HepG2 (cell line): ENCODE measurements around the gene DRAP1. TPM values are rescaled to one million over a fixed set of nuclear protein-coding genes. Genes with fewer than 3 reads are reported as not detected.

Source experiments
- AFF4 ChIP-seq: sonication (generic); formaldehyde crosslinking; IDR thresholded peaks from 2 replicates; pipeline ENCODE4 v1.4.0; 2020; ENCODE audit warnings: missing genetic modification reagents
- ARID4A ChIP-seq: sonication (generic); formaldehyde crosslinking; IDR thresholded peaks from 2 replicates; pipeline ENCODE4 v1.5.0; 2020; ENCODE audit warnings: mild to moderate bottlenecking, missing genetic modification reagents, borderline replicate concordance
- HNF4A ChIP-seq: sonication (generic); formaldehyde crosslinking; IDR thresholded peaks from 2 replicates; pipeline ENCODE4 v1.4.0; 2020; ENCODE audit warnings: missing genetic modification reagents
- JARID2 ChIP-seq: sonication (generic); formaldehyde crosslinking; IDR thresholded peaks from 2 replicates; pipeline ENCODE4 v1.8.1; 2023; ENCODE audit warnings: missing genetic modification reagents, inconsistent platforms; ENCODE audit not compliant: insufficient replicate concordance
- KMT2A ChIP-seq: sonication (generic); formaldehyde crosslinking; IDR thresholded peaks from 2 replicates; pipeline ENCODE4 v1.4.0; 2020; ENCODE audit warnings: missing genetic modification reagents
- MIER3 ChIP-seq: IDR thresholded peaks from 2 replicates; pipeline ENCODE4 v1.6.1; 2016; ENCODE audit warnings: missing compliant biosample characterization, borderline replicate concordance
- MLLT10 ChIP-seq: sonication (generic); formaldehyde crosslinking; IDR thresholded peaks from 2 replicates; pipeline ENCODE4 v1.4.0; 2020; ENCODE audit warnings: missing genetic modification reagents
- RBM22 ChIP-seq: fragments of 200-400 bp; formaldehyde crosslinking; optimal IDR thresholded peaks from 2 replicates; pipeline ENCODE3; 2017; ENCODE audit warnings: mild to moderate bottlenecking, low read length, moderate library complexity
- SAP130 ChIP-seq: IDR thresholded peaks from 2 replicates; pipeline ENCODE4 v1.6.1; 2016; ENCODE audit warnings: low read depth
- SMAD3 ChIP-seq: sonication (generic); formaldehyde crosslinking; IDR thresholded peaks from 2 replicates; pipeline ENCODE4 v1.4.0; 2020; ENCODE audit warnings: missing genetic modification reagents
- SRF ChIP-seq: IDR thresholded peaks from 2 replicates; pipeline ENCODE4 v1.6.1; 2011; ENCODE audit warnings: mild to moderate bottlenecking, low read depth, low read length, moderate library complexity
- TEF ChIP-seq: sonication (generic); formaldehyde crosslinking; IDR thresholded peaks from 2 replicates; pipeline ENCODE4 v1.5.0; 2020; ENCODE audit warnings: missing genetic modification reagents
- ZFP90 ChIP-seq: sonication (generic); formaldehyde crosslinking; IDR thresholded peaks from 2 replicates; pipeline ENCODE4 v1.8.0; 2022; ENCODE audit warnings: missing genetic modification reagents, mild to moderate bottlenecking, inconsistent platforms, borderline replicate concordance
- ZNF101 ChIP-seq: sonication (generic); formaldehyde crosslinking; IDR thresholded peaks from 2 replicates; pipeline ENCODE4 v1.4.0; 2020; ENCODE audit warnings: mild to moderate bottlenecking, low read depth, missing genetic modification reagents, borderline replicate concordance
- ZNF430 ChIP-seq: sonication (generic); formaldehyde crosslinking; IDR thresholded peaks from 2 replicates; pipeline ENCODE4 v1.9.0; 2021; ENCODE audit warnings: mild to moderate bottlenecking, missing genetic modification reagents
- ZNF446 ChIP-seq: sonication (generic); formaldehyde crosslinking; IDR thresholded peaks from 2 replicates; pipeline ENCODE4 v1.5.0; 2020; ENCODE audit warnings: mild to moderate bottlenecking, missing genetic modification reagents
- ZNF530 ChIP-seq: sonication (generic); formaldehyde crosslinking; IDR thresholded peaks from 2 replicates; pipeline ENCODE4 v1.5.0; 2020; ENCODE audit warnings: low read depth, mild to moderate bottlenecking, missing genetic modification reagents
- ZNF546 ChIP-seq: sonication (generic); formaldehyde crosslinking; conservative IDR thresholded peaks from 2 replicates; pipeline ENCODE4 v1.8.1; 2023; ENCODE audit warnings: mild to moderate bottlenecking, missing genetic modification reagents
- ZNF607 ChIP-seq: sonication (generic); formaldehyde crosslinking; IDR thresholded peaks from 2 replicates; pipeline ENCODE4 v1.5.1; 2020; ENCODE audit warnings: missing genetic modification reagents, mild to moderate bottlenecking, borderline replicate concordance
- ZNF782 ChIP-seq: sonication (generic); formaldehyde crosslinking; IDR thresholded peaks from 2 replicates; pipeline ENCODE4 v1.4.0; 2020; ENCODE audit warnings: missing genetic modification reagents, mild to moderate bottlenecking, borderline replicate concordance
- polyA plus RNA-seq, 8 experiments: library from polyadenylated mRNA; depleted of rRNA in 3 of 8; stranded (reverse) in 7 of 8; unstranded in 1 of 8; fragments of >200 nt; fragmentation: Illumina TruSeq in 4 of 8; extraction: Trizol in 4 of 8; gene quantifications; 2 replicates each; pipeline versions ENCODE4 v1.2.1 to v1.2.3, GENCODE V29; 2011 to 2016; ENCODE audit warnings: low read depth in 4 of 8, missing spikeins in 1 of 8, mixed read lengths in 1 of 8; ENCODE audit not compliant: insufficient read depth in 1 of 8
- total RNA-seq, 5 experiments: library from RNA; depleted of rRNA; stranded (reverse); fragments of >200 nt; fragmentation: Illumina TruSeq; extraction: Trizol; gene quantifications; 2 replicates each; pipeline ENCODE4 v1.2.3, GENCODE V29; 2016; ENCODE audit warnings: low read depth in 1 of 5
- TF ChIP-seq, protein P1 (sequence below): sonication (generic); formaldehyde crosslinking; IDR thresholded peaks from 2 replicates; pipeline ENCODE4 v1.8.1; 2023; ENCODE audit warnings: mild to moderate bottlenecking, inconsistent platforms, moderate library complexity, missing genetic modification reagents, borderline replicate concordance

DRAP1 gene
- total and polyA plus RNA-seq, 2 of the 13 experiments (the other 11 are each of a cell fraction or from before 2014, with no cell fraction given), result 46.8 to 52.3 TPM

- TF ChIP-seq SMAD3, result peak; percentile 90
- TF ChIP-seq AFF4 (CRISPR knock-in tag), result no peak
- TF ChIP-seq, protein P1, sequence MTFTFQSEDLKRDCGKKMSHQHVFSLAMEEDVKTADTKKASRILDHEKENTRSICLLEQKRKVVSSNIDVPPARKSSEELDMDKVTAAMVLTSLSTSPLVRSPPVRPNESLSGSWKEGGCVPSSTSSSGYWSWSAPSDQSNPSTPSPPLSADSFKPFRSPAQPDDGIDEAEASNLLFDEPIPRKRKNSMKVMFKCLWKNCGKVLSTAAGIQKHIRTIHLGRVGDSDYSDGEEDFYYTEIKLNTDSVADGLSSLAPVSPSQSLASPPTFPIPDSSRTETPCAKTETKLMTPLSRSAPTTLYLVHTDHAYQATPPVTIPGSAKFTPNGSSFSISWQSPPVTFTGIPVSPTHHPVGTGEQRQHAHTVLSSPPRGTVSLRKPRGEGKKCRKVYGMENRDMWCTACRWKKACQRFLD (CRISPR knock-in tag), result no peak
- peak; percentile 73 for TF ChIP-seq ZNF607 (CRISPR knock-in tag)
- peak; percentile 60; the same call in 1 of the 2 replicates for TF ChIP-seq SRF
- peak; percentile 43; the same call in 1 of the 2 replicates for TF ChIP-seq HNF4A (CRISPR knock-in tag)
- TF ChIP-seq SAP130 (CRISPR knock-in tag), result peak; percentile 86
- no peak for TF ChIP-seq MLLT10 (CRISPR knock-in tag)
- TF ChIP-seq ARID4A, result peak; percentile 79; the same call in 1 of the 2 replicates
- TF ChIP-seq KMT2A (CRISPR knock-in tag), result peak; percentile 78; the same call in 1 of the 2 replicates
- no peak for TF ChIP-seq ZNF430 (CRISPR knock-in tag)
- 0 out of 2 replicates have a peak, but pooled peaks have one; percentile 27 for TF ChIP-seq ZFP90 (CRISPR knock-in tag)
- TF ChIP-seq ZNF530 (CRISPR knock-in tag), result no peak
- TF ChIP-seq ZNF782 (CRISPR knock-in tag), result peak; percentile 68; the same call in 1 of the 2 replicates
- no peak for TF ChIP-seq RBM22
- TF ChIP-seq ZNF101, result peak; percentile 88; the same call in 1 of the 2 replicates
- TF ChIP-seq ZNF546 (CRISPR knock-in tag), result peak; percentile 80
- TF ChIP-seq JARID2 (CRISPR knock-in tag), result peak; percentile 21
- peak; percentile 44; the same call in 1 of the 2 replicates for TF ChIP-seq ZNF446 (CRISPR knock-in tag)
- no peak for TF ChIP-seq TEF (CRISPR knock-in tag)
- peak; percentile 73; the same call in 1 of the 2 replicates for TF ChIP-seq MIER3 (CRISPR knock-in tag)
Measured at GRCh38 chr11:65919141-65919572, at the start of gene DRAP1 (continued).
